HAP-1 (cell line): ENCODE measurements around the gene ALG2.

ENCODE experiments used
- DNase-seq, 2 experiments: peaks; one replicate each; pipeline ENCODE4 v3.0.0-alpha.2; 2016 to 2020; ENCODE audit warnings: low spot score in 2 of 2
- H3K27me3 ChIP-seq: fragments of 250-450 bp; sonication (Bioruptor Pico); 2 replicates; pipeline ENCODE4 v1.5.1; 2020; ENCODE audit warnings: low read depth, mild to moderate bottlenecking, moderate library complexity
- H3K36me3 ChIP-seq: fragments of 250-450 bp; sonication (Bioruptor Pico); replicated peaks from 2 replicates; pipeline ENCODE4 v1.5.1; 2020; ENCODE audit warnings: mild to moderate bottlenecking
- H3K4me1 ChIP-seq: fragments of 250-450 bp; sonication (Bioruptor Pico); 2 replicates; pipeline ENCODE4 v1.5.1; 2020; ENCODE audit warnings: mild to moderate bottlenecking
- H3K4me3 ChIP-seq: fragments of 250-450 bp; sonication (Bioruptor Pico); 2 replicates; pipeline ENCODE4 v1.5.1; 2020; ENCODE audit warnings: mild to moderate bottlenecking, moderate library complexity
- H3K9me3 ChIP-seq: fragments of 250-450 bp; sonication (Bioruptor Pico); 2 replicates; pipeline ENCODE4 v1.5.1; 2020; ENCODE audit warnings: mild to moderate bottlenecking, moderate library complexity
- in situ Hi-C: fragments of 300-500 bp; cut with MboI; formaldehyde crosslinking; loops from 3 replicates; pipeline ENCODE4 v1.14.3; 2020; ENCODE audit warnings: low sequenced_read_pairs, inconsistent platforms, mixed read lengths

The ALG2 gene

DNA sequence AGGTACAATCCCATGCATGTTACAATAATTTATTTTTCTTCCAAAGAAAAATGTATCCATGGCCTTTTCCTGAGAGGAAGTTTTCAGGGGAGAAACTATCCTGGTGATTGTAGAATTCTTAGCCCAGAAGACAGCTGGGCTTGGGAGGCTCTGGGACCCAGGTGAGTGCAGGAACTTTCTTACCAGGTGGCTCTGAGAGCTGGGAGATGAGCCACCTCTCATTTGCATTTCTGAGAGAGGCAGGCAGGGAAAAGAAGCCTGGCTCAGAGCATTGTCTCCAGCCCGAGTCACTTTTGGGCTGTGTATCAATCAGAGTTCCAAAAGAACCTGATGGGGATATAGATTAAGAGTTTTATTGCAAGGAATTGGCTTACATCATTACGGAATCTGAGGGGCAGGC lies 52.7 kb downstream of the ALG2 start:
- Histone ChIP-seq H3K27me3 (no peaks in the 10 kb centered on the region), H3K4me3 (no peak overlapping the region), H3K4me1 (peaks cover 22% of the 10 kb centered on the region), H3K9me3 (no peaks in the 10 kb centered on the region), H3K36me3 (no peaks in the 10 kb centered on the region)
- in situ Hi-C loops, result no loop called here
- no peak for DNase-seq

DNA sequence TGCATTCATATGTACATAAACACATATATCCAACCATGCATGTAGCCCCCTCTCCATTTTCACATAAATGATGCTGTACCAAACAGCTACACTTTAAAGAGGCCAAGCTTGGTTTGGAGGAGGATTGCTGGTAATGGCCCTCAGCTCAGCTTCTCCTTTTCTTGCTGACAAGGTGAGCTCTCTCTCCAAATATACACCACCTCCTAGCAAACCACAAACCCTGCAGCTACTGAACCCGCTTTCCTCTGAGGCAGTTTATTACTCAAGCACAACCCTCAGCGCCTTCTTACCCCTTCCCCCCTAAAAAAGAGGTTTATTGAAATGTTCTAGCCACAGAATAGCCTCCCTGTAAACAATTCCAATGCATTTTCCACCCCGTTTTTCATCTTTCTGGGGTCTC lies 54.0 kb downstream of the ALG2 start:
- no peak overlapping the region for H3K4me3 ChIP-seq
- in situ Hi-C loops, result no loop called here
- no peaks in the 10 kb centered on the region for H3K27me3 ChIP-seq
- H3K4me1 ChIP-seq, result peaks cover 11% of the 10 kb centered on the region
- H3K9me3 ChIP-seq, result no peaks in the 10 kb centered on the region
- H3K36me3 ChIP-seq, result no peaks in the 10 kb centered on the region
- no peak for DNase-seq

DNA sequence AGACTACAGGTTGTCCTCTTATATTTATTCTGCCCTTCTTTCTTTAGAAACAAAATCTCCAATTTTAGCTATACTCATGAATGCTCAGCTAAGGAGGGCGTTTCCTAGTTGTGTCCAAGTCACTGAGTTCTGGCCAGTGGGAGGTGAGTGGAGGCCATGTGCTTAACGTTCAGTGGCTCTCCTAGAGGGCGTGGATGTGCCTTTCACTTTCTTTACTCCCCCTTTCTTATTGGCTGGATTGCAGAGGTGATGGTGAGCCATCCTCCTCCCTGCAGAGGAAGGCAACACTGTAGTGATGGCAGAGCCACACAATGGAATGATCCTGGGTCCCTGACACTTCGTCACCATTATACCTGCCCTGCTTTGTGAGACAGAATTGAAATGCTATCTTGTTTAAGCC lies 54.6 kb downstream of the ALG2 start:
- H3K36me3 ChIP-seq, result no peaks in the 10 kb centered on the region
- H3K9me3 ChIP-seq, result no peaks in the 10 kb centered on the region
- no peaks in the 10 kb centered on the region for H3K27me3 ChIP-seq
- no peak overlapping the region for H3K4me3 ChIP-seq
- DNase-seq, result no peak
- H3K4me1 ChIP-seq, result peaks cover 9% of the 10 kb centered on the region
- in situ Hi-C loops, result no loop called here
